ENCODE measurements around the gene CLRN3.

GRCh38 chr10:127911867-127912257, 19.1 kb upstream of the CLRN3 start:
- no peak for TF ChIP-seq CTCF (conservative IDR thresholded peaks at IDR 0.05)
- TF ChIP-seq ZFX (IDR thresholded peaks at IDR 0.05), result no peak
